ENCODE measurements around the gene FARP2.
"Not testable (repeated sequence)": the region's sequence is repeated elsewhere in the genome, so short reads cannot be mapped to it uniquely, and the experiment has no call there.

The FARP2 gene

GRCh38 chr2:241375300-241375699 is 19.2 kb downstream of the FARP2 start:
- DNase-seq (ENCODE audit: low read depth): no peak
- H3K4me3 ChIP-seq (ENCODE audit: low read depth, low read length): no peak overlapping the region

GRCh38 chr2:241376808-241377207 is 20.7 kb downstream of the FARP2 start:
- H3K4me3 ChIP-seq (ENCODE audit: low read depth, low read length): no peak overlapping the region
- TF ChIP-seq MYC (IDR thresholded peaks at IDR 0.05; ENCODE audit: low read depth, low read length): no peak
- no peak for TF ChIP-seq POLR2A (IDR thresholded peaks at IDR 0.05; ENCODE audit: extremely low read depth, insufficient read length)
- TF ChIP-seq CTCF (IDR thresholded peaks at IDR 0.05; ENCODE audit: low read depth, low read length): no peak
- no peak for TF ChIP-seq MAX (IDR thresholded peaks at IDR 0.05; ENCODE audit: low read depth, low read length)
- no peak for DNase-seq (ENCODE audit: low read depth)

More at GRCh38 chr2:241375300-241375699, 19.2 kb downstream of the FARP2 start:
- TF ChIP-seq MYC (IDR thresholded peaks at IDR 0.05; ENCODE audit: low read depth, low read length) (no peak), POLR2A (IDR thresholded peaks at IDR 0.05; ENCODE audit: extremely low read depth, insufficient read length) (no peak), MAX (IDR thresholded peaks at IDR 0.05; ENCODE audit: low read depth, low read length) (no peak), CTCF (IDR thresholded peaks at IDR 0.05; ENCODE audit: low read depth, low read length) (no peak)

- no peak overlapping the region for H3K4me3 ChIP-seq (ENCODE audit: low read depth, low read length)
Observed at GRCh38 chr2:241378816-241379215, 22.7 kb downstream of the FARP2 start.

GRCh38 chr2:241379481-241380480 is 23.7 kb downstream of the FARP2 start:
- DNase-seq (ENCODE audit: low read depth): no peak
- TF ChIP-seq POLR2A (IDR thresholded peaks at IDR 0.05; ENCODE audit: extremely low read depth, insufficient read length) (no peak), MYC (IDR thresholded peaks at IDR 0.05; ENCODE audit: low read depth, low read length) (no peak), CTCF (IDR thresholded peaks at IDR 0.05; ENCODE audit: low read depth, low read length) (no peak), MAX (IDR thresholded peaks at IDR 0.05; ENCODE audit: low read depth, low read length) (no peak)
- H3K4me3 ChIP-seq (ENCODE audit: low read depth, low read length): no peak overlapping the region

More at GRCh38 chr2:241378816-241379215, 22.7 kb downstream of the FARP2 start:
- DNase-seq (ENCODE audit: low read depth): no peak
- TF ChIP-seq POLR2A (IDR thresholded peaks at IDR 0.05; ENCODE audit: extremely low read depth, insufficient read length): no peak
- TF ChIP-seq CTCF (IDR thresholded peaks at IDR 0.05; ENCODE audit: low read depth, low read length): no peak
- TF ChIP-seq MYC (IDR thresholded peaks at IDR 0.05; ENCODE audit: low read depth, low read length): no peak
- TF ChIP-seq MAX (IDR thresholded peaks at IDR 0.05; ENCODE audit: low read depth, low read length): no peak

GRCh38 chr2:241381872-241382271 is 25.8 kb downstream of the FARP2 start:
- H3K4me3 ChIP-seq (ENCODE audit: low read depth, low read length): no peak overlapping the region
- DNase-seq (ENCODE audit: low read depth): no peak
- TF ChIP-seq POLR2A (IDR thresholded peaks at IDR 0.05; ENCODE audit: extremely low read depth, insufficient read length) (no peak), MAX (IDR thresholded peaks at IDR 0.05; ENCODE audit: low read depth, low read length) (no peak), CTCF (IDR thresholded peaks at IDR 0.05; ENCODE audit: low read depth, low read length) (no peak), MYC (IDR thresholded peaks at IDR 0.05; ENCODE audit: low read depth, low read length) (no peak)

GRCh38 chr2:241385450-241385849 is 29.4 kb downstream of the FARP2 start:
- H3K4me3 ChIP-seq (ENCODE audit: low read depth, low read length); DNase-seq (ENCODE audit: low read depth): not testable (repeated sequence)
